ENCODE data around the gene ADCY9.
A peak's percentile ranks its signal among the peaks of the same experiment; 100 is the strongest.

ADCY9 gene

DNA sequence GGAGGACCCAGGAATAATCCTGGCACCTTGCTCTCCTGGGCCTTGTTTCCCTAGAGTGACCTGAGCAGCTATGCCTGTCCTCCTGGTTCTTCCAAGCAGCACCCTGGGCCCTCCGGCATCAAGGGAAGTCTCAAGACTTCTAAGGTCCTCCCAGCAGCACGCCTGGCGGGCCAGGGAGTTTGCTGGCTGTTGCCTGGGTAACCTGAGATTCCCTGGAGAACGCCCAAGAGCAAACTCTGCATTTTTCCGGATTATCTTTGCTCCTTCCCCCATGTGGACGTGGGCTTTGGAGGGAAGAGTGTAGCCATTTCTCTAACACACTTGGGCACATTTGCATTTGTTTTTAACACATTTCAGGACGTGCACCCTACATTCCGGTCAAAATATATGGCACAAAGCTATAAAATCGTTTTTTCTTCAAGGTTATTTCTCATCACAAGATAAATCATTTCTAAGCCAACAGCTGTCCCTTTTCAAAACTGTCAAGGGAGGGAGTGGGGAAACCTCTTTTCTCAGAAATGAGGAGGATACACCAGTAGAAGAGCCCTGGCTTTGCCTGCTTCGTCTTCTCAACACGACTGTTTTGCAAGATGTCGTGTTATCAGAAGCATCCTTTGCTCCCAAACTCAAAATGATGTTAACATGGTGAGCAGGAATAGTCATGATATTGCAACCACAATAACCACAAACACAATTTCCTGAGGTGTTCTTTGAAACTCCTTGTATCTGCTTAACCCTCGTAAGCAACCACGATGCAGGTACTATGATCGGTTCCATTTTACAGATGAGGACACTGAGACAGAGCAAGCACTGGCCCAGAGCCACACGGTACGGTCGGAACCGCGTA is 116.5 kb downstream of the ADCY9 start:
- no peak for ATAC-seq

DNA sequence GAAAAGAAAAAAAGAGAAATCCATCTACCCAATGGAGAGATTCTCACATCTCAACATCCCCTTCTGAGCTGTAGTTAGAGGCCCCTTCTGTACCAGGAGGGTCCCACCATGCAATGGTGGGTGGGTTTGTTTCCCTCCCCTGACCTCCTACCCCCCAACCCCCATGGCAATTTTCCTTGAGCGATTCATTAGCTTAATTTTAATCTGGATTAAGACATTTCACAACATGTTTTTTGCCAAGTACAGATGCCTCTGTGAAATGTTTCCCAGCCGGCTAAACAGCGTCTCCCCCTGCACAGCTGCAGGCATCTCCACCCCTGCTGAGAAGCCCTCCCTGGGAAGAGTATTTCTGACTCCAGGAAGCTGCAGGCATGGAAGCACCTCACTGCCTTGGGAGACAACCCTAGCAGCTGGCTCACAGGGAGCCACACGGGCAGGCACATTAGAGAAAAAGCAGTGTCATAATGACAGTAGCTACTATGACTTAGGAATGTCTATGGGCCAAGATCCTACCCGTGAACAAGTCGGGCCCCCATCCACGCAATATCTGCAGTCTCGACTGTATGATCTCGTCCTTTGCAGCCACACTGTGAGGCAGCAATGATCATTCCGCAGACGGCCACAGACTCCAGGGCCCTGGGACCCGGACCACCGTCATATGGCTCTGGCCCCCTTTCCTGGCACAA is 117.3 kb downstream of the ADCY9 start:
- ATAC-seq: no peak

DNA sequence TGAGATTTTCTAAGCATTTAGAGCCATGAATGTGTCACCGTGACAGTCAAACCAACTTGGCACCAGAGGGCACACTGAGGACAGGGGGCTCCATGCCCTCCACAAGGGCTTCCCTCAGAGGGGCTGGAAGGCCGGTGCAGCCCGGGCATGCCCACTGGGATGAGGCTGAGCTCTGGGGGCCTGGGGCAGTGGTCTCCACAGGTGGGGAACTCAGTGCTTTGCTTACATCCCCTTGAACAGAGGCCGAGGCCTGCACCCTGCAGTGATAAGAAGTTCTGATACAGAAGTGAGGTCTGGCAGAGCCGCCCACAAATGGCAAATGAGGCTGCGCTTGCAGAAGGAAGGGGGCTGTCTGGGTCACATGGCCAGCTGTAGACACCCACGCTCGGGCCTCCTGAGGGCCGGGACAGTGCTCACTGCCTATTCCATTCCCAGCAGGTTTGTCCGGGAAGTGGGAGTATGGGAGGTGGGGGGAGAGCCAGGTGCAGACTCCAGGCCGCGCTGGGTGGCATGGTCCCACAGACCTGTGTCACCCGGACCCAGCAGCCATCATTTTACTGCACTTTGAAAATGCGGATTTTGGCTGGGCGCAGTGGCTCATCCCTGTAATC is 118.9 kb downstream of the ADCY9 start:
- ATAC-seq: no peak

DNA sequence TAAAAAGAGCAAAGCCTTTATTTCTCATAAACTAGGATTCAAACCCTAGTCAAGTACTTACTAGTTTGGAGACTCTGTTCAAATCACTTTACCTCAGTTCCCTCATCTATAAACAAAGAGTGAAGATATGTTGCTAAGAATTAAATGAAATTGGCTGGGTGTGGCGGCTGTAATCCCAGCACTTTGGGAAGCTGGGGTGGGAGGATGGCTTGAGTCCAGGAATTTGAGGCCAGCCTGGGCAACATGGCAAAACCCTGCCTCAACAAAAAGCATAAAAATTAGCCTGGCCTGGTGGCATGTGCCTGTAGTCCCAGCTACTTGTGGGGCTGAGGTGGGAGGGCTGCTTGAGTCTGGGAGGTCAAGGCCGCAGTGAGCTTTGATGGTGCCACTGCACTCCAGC is 121.2 kb downstream of the ADCY9 start:
- no peak for ATAC-seq

DNA sequence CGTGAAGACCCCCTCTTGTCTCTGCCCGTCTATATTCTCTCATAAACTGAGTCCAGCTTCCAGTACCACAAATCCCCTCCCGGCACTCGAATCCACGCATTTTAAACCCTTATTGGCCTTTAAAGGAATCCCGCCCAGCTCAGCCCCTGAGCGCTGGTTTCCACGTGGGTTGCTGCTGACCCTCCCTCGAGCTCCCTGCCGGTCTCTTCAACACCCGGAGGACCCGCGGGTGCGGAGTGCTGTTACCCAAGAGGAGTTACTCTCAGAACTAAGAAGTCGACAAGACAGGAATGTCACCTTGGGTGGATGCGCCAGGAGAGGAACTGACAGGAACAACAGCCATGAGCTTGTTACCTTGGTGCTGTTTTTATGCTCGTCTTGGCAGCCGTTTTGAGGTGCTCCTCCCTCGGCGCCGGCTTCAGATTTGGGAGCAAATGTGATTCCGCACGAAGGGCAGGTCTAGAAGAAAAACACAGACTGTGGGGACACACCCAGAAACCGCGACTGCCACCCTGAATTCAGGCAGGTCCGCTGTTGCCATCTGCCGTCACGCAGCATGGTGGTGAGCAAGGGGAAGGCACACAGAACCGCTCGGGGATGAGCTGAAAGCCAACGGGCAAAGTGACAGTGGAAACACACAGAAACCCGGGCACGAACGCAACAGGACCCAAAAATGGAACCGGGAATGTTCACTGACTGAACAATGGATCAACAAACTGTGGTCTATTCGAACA is 123.0 kb downstream of the ADCY9 start:
- no peak for ATAC-seq

DNA sequence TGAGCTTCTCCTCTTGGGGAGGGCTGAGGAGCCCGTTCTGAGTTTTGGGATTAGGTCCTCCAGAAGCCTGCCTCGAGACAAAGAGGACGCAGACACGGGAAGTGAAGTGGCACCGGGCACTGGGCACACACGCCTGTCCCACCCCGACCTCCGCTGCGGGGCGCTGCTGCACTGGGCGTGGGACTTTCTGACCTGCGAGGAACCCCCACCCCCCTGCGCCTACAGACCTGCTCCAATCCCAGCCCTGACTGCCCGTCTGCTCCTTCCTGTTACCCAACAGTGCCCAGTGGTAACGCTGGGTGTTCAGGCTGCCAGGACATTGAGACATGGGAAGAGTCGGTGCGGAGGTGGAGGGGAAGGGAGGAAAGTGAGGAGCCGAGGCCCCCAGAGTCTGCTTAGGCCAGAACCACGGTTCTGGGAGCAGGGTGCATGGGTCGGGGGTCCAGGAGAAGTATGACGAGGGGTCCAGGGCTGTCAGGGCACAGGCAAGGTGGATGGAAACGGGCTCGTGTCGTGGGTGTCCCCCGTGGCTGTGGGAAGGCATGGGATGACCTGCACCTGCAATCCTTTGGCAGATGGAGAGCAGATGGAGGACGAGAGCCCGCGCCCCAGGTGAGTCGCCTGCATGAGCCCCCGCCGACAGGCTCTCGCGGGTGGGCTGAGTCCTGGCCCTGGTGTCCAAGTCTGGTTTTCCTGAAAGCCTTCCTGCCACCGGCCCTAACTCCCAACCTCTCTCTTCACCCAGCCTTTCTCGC is 123.8 kb downstream of the ADCY9 start:
- ATAC-seq: no peak

DNA sequence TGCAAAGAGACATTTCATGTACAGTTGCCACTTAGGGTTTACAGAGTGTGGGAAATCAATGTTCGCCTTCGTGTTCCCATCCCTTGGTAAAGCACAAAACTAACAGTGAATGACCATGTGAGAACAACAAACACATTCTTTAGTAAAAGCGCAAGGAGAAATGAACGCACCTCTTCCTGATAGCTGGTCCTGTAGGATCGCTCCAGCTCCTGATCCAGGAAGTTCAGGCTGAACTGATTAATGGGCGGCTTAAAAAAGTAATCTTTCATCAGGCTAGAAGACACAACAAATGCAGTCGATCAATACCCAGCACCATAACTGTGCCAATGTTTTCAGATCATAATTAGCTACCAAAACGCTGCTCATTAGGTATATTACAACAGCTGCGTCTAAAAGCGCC is 127.4 kb downstream of the ADCY9 start:
- ATAC-seq: no peak

DNA sequence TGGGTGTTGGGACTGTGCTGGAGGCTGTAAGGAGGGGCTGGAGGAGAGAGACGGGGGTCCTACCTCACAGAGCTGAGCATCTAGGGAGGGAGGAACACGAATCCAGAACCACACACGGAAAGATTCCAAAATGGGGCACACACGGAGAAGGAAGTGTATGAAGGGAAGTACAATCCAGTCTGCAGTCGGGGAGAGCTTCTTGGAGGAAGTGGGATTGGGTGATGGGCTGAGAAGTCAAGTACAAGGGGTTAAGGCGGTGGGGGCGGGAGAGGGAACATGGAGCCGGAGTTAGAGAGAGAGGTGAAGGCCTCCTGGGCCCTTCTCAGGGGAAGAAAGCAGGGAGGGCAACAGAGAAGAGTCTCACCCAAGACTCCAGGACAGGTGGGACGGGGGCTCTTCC is 128.2 kb downstream of the ADCY9 start:
- ATAC-seq: no peak

DNA sequence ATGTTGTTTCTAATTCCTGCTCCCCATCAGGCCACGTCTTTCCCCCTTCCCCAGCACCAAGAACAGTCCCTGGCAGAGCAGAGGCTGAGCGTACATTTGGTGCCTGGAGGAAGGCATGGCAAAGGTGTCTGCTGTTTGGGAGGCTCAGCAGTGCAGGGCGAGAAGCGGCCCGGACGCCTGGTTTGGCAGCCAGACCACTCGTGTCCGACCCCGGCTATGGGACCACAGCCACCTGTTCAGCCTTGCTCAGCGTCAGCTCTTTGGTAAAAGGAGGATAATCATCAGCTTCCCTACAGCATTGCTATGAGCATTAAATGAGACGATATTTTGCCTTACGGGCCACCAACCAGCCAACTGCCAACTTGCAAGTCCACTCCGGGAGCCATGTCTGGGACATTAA is 129.0 kb downstream of the ADCY9 start:
- no peak for ATAC-seq

DNA sequence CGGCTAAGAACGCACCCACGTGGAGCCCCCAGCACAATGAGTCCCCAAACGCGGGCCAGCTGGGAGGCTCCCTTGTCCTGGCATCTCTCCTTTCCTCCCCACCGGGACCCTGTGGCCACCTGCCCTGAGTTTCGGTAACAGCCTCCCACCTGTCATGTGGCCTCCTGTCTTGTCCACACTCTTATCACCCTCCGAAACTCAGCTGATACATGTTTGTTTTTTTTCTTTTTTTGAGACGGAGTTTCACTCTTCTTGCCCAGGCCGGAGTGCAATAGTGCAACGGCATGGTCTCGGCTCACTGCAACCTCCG is 130.1 kb downstream of the ADCY9 start:
- no peak for ATAC-seq

DNA sequence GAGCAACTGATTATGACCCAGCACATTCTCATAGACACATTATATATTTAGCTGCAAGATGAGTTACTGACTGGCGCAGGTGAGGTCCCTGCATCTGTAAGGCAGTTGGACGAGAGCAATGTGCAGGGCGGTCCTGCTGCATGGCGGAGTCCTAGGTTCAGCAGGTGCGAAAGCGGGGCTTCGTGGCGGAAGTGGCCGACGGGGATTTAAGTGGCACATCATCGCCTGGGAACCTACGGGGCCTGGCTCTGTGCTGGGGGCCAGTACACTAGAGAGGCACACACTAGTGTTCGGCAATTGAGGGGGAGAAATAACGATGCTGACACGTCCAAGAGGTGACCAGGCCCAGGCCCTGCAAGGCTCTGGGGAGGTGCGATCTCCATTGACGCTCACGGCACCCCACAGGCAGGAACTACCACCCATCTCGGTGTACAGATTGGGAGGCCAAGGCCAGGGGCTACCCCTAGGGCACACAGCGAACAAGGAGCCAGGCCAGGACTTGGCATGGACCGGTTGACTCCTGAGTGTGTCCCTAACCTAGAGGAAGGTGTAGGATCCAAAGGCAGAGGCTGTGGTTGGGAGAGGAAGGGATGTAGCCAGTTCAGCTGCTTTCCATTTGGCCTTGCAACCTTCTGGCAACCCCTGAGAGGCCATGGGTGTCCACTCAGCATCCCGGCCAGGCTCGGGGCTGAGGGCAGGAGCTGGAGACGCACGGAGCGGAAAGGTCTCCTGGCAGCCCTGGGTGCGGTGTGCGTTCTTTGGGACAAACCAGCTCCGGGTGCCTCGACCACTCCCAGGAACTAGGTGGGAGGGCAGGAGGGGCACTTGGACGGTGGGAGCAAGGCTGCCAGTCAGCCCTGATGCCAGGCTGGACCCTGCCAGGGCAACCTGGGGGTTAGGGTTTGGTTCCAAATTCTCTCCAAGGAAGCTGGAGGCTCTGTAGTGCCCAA is 131.9 kb downstream of the ADCY9 start:
- no peak for ATAC-seq

DNA sequence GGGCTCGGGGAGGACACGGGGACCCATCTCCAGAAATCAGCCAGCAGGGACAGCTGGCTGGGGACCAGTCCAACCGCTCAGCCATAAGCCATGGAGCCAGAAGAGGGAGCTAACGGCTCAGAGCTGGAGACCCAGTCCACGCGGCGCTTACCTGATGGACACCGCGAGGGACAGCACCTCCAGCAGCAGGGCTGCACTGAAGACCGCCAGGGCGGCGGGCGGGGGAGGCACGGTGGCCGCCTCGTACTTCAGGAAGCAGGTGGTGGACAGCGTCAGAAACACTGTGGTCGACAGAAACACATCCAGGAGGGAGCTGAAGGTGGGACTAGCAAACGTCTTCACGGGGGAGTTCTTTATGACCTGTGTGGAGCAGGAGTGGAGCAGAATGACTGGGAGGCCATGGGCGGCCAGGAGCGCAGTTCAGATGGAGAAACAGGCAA is 133.1 kb downstream of the ADCY9 start:
- peak; percentile 17 to 55 for ATAC-seq

DNA sequence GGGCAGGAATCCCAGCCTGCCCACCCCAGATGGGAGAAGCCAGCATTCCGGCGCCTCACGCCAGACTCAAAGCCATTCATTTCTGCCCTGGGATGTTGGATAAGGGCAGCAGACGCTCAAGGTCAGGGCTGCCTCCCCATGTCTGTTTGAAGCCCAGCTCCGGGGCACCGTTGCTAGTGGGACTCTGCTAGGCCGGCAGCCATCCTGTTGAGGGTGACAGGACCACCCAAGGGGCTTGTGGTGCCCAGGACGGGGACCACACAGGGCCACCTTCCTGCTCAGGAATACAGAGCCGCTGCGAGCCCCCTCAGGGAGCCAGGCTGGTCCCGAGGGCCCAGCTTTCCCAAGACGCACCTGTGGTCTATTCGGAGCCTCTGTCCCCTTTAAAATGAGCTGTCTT is 134.0 kb downstream of the ADCY9 start:
- no peak for ATAC-seq

DNA sequence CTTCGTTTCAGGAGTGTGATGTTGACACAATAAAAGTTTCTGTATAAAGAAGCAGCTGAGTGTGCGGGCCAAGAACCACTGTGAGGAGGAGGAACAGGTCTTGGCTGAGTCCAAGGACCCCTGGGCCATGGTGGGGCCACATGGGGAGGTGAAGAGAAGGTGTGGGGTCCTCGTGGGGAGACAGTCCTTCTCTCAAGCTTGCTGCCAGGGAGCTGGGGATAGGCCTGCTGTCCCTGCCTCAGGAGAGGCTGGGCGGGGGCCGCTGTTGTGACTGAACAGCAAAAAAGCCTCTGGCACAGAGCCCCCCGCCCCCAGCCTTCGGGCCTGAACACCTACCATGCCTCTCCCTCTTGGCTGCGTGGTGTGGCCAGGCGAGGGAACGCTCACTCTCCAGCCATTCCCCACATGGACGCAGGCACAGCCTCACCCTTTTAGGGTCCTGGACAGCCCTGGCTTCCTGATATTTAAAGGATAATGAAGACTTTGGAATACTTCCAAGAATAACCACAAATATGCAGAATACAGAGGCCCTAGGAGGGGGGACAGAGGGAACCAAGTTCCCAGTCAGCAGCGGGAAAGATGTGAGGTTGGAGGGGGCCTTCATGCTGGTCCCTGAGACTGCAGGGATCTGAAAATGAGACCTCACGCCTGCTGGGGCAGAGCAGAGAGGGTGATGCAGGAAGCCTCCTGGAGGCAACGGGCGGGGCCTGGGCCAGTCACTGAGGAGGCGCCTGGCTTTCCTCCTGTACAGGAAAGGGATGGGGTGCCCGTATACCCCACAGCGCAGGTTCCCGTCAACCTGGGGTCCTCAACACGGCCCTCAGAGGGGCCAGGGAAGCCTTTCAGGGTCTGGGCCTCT is 135.8 kb downstream of the ADCY9 start:
- ATAC-seq: no peak

DNA sequence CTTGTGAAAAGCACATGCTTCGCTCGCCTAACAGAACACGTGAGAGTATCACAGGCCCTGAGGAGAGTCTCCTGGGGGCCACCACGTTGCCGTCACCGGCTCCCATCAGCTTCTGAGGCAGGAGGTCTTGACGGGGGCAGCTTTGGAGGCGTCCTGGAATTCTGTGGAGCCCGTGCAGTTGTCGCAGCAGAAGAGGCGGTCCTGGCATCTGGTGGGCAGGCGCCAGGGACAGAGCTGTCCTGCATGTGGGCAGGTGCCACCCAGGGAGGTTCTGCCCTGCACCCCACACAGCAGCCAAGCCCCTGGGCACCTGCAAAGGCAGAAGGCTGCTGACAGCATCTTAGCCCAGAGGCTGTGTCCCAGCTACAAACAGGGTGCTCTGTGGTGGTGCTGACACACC is 136.7 kb downstream of the ADCY9 start:
- no peak for ATAC-seq

DNA sequence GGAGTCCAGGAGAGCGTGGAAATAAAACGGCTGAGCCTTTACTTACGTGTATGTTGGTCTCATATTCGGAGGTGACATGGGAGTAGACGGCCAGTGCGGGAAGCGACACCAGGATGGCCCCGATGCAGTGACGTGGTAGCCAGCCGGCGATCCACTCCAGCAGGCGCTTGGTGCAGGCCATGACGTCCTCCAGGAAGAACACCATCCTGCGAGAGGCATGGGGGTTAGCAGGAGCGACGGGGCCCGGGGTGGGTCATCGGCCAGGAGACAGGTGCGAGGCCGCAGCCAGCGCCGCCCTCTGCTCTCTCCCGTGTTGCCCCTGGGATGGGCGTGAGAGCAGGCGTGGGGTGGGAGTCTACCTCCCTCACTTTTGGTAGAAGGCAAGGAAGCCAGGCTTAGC is 137.2 kb downstream of the ADCY9 start:
- no peak for ATAC-seq

DNA sequence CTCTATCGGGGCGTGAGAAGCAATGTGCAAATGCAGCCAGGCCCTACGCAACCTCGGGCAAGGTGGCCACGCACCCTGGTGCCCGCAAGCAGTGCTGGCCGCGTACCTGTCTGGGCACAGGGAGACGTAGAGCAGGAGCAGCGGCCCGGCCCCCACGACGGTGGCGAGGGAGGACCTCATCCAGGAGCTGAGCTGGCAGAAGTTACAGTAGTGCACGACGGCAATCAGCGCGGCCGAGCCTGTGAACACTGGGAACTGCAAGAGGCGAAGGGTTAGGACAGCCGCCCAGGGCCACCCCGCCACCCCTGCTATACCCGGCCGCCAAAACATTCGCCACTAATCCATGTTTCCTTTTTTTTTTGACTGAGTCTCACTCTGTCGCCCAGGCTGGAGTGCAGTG is 138.9 kb downstream of the ADCY9 start:
- ATAC-seq: no peak

DNA sequence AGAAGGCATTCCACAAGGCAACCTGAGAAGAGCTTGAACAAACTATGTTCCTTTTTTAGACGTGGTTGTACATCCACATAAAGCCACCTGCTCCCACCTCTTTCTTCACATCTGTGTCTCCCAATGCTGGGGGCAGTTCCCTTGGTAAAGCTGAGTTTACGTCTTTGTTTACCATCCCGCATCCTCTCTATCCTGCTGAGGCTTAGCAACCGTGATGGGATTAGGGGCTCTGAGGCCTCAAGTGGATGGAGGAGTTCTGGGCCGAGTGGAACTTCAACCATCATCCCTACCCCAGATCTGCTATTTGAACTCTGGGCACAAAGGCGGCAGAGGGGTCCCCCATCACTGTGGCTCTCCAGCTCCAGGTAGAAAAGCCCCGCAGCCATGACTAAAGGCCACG is 141.5 kb downstream of the ADCY9 start:
- no peak for ATAC-seq

DNA sequence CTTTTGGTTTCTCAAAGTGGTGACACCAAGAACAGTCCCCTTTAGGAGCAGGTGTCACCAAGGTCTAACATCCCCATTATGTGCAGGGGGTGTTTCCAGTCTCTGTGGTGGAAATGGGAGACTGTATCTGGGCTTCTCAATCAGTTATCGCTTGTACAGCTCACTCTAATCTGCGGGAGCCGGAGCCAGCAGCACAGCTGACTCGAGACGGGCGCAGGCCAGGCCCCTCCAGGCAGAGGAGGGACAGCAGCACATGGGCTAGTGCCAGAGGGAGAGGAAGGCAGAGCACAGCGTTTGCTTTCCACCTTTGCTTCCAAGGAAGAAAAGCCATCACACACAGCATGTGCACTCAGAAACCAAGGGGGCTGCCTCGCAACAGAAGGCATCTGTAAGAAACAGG is 144.5 kb downstream of the ADCY9 start:
- no peak for ATAC-seq

DNA sequence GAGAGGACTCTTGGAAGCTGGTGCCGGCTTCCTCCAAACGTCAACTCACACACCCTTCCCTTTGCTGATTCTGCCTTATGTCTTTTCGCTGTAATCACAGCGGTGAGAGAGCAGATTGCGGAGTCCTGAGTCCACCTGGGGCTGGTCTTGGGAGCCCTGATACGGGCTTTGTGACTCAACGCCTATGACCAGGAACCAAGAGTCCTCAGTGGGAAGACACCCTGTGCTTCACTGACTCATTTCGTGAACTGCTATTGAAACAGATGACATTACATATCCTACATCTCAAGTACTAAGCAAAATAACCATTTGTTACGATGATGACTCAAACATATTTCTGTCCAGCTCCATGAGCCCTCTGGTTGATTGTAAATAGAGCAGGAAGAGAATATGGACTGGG is 145.0 kb downstream of the ADCY9 start:
- peak in 1 of 2 donors; percentile 60 for ATAC-seq

All from activated CD4-positive, CD25-positive, alpha-beta regulatory T cell treated with anti-CD3 and anti-CD28 coated beads, Interleukin-2, amount 50 U/mL, for 24 hours (primary cell).